Measurements from ENCODE around the gene CIC. TPM values are rescaled to one million over a fixed set of nuclear protein-coding genes. Genes with fewer than 3 reads are reported as not detected.

CIC gene
- total RNA-seq, 1 experiment from 2014 or later: 67.9 TPM

GRCh38 chr19:42250183-42250665, 18.8 kb upstream of the CIC start:
- intact Hi-C loops (cut with micrococcal nuclease): no loop called here
- Mint-ChIP-seq H3K4me3 (ENCODE audit: unreplicated experiment) (peak overlapping the region; percentile 35), H3K27ac (ENCODE audit: low read depth, unreplicated experiment) (no peak overlapping the region), H3K36me3 (ENCODE audit: insufficient read depth, unreplicated experiment) (peaks cover 12% of the 10 kb centered on the region), H3K27me3 (ENCODE audit: insufficient read depth, unreplicated experiment) (no peaks in the 10 kb centered on the region), H3K9me3 (ENCODE audit: unreplicated experiment) (no peaks in the 10 kb centered on the region), H3K4me1 (ENCODE audit: insufficient read depth, unreplicated experiment) (peaks cover 35% of the 10 kb centered on the region)
- no peak for DNase-seq (ENCODE audit: unreplicated experiment)
- POLR2A ChIA-PET: interaction anchor here (1.3 to 4.0 kb wide), 3 partner anchors 20 to 30 kb away, joined by 5 to 22 read pairs (median 21); partner anchors contain the start of gene CIC
- TF ChIP-seq CTCF (IDR thresholded peaks at IDR 0.05; ENCODE audit: unreplicated experiment): no peak
- CTCF ChIA-PET: interaction anchor here (2.2 to 3.6 kb wide), 2 partner anchors 29 to 46 kb away, joined by 8 to 33 read pairs; no protein-coding TSS in a partner anchor
- no TSS peak for BruUV-seq (replicated peaks)

- no TSS peak for BruUV-seq (replicated peaks)
- intact Hi-C loops (cut with micrococcal nuclease): no loop called here
- CTCF ChIA-PET: interaction anchor here (0.6 to 3.6 kb wide), 8 partner anchors 10 to 311 kb away, joined by 3 to 33 read pairs (median 4); partner anchors contain the start of gene POU2F2
- Mint-ChIP-seq H3K27ac (ENCODE audit: low read depth, unreplicated experiment) (no peak overlapping the region), H3K36me3 (ENCODE audit: insufficient read depth, unreplicated experiment) (peaks cover 9% of the 10 kb centered on the region), H3K4me1 (ENCODE audit: insufficient read depth, unreplicated experiment) (peaks cover 32% of the 10 kb centered on the region), H3K9me3 (ENCODE audit: unreplicated experiment) (no peaks in the 10 kb centered on the region), H3K27me3 (ENCODE audit: insufficient read depth, unreplicated experiment) (no peaks in the 10 kb centered on the region), H3K4me3 (ENCODE audit: unreplicated experiment) (peak overlapping the region; percentile 85)
- no peak for DNase-seq (ENCODE audit: unreplicated experiment)
- POLR2A ChIA-PET: interaction anchor here (1.2 to 4.0 kb wide), 4 partner anchors 8 to 29 kb away, joined by 5 to 22 read pairs (median 13); partner anchors contain the start of genes CIC and GSK3A
- no peak for TF ChIP-seq CTCF (IDR thresholded peaks at IDR 0.05; ENCODE audit: unreplicated experiment)
Observed at GRCh38 chr19:42250666-42251531, 18.2 kb upstream of the CIC start.

GRCh38 chr19:42251572-42252358, 17.3 kb upstream of the CIC start:
- Mint-ChIP-seq H3K9me3 (ENCODE audit: unreplicated experiment) (no peaks in the 10 kb centered on the region), H3K36me3 (ENCODE audit: insufficient read depth, unreplicated experiment) (peaks cover under 1% of the 10 kb centered on the region), H3K4me1 (ENCODE audit: insufficient read depth, unreplicated experiment) (peaks cover 26% of the 10 kb centered on the region), H3K4me3 (ENCODE audit: unreplicated experiment) (peak overlapping the region; percentile 85), H3K27ac (ENCODE audit: low read depth, unreplicated experiment) (peak overlapping the region; percentile 85), H3K27me3 (ENCODE audit: insufficient read depth, unreplicated experiment) (no peaks in the 10 kb centered on the region)
- no peak for DNase-seq (ENCODE audit: unreplicated experiment)
- CTCF ChIA-PET: interaction anchor here (0.6 to 3.6 kb wide), 9 partner anchors 9 to 310 kb away, joined by 3 to 33 read pairs (median 4); partner anchors contain the start of gene POU2F2
- intact Hi-C loops (cut with micrococcal nuclease): no loop called here
- TF ChIP-seq CTCF (IDR thresholded peaks at IDR 0.05; ENCODE audit: unreplicated experiment): no peak
- POLR2A ChIA-PET: interaction anchor here (0.7 to 4.0 kb wide), 5 partner anchors 9 to 31 kb away, joined by 3 to 22 read pairs (median 5); partner anchors contain the start of genes CIC and GSK3A
- BruUV-seq (replicated peaks): no TSS peak
